AG10803 (cell line): ENCODE data around the gene FOXRED2.
"Not testable (repeated sequence)": the region's sequence is repeated elsewhere in the genome, so short reads cannot be mapped to it uniquely, and the experiment has no call there.

Source experiments
- DNase-seq: peaks from one replicate; pipeline ENCODE4 v3.0.0; 2010; ENCODE audit warnings: low read depth
- H3K4me3 ChIP-seq: 2 replicates; pipeline ENCODE4 v1.5.1; 2011; ENCODE audit warnings: mild to moderate bottlenecking, low read length, control low read depth
- CTCF ChIP-seq: conservative IDR thresholded peaks from 2 replicates; pipeline ENCODE4 v1.5.1; 2011; ENCODE audit warnings: mild to moderate bottlenecking, low read length, control low read depth, inconsistent platforms

The FOXRED2 gene

GRCh38 chr22:36546932-36547331, 40.1 kb upstream of the FOXRED2 start:
- no peak overlapping the region for H3K4me3 ChIP-seq
- DNase-seq, result peak; percentile 67
- no peak for TF ChIP-seq CTCF

GRCh38 chr22:36546092-36546804, 39.4 kb upstream of the FOXRED2 start:
- peak; percentile 67 for TF ChIP-seq CTCF
- H3K4me3 ChIP-seq, result no peak overlapping the region
- DNase-seq, result peak; percentile 42

- no peak overlapping the region for H3K4me3 ChIP-seq
- DNase-seq, result peak; percentile 64
- TF ChIP-seq CTCF, result no peak
Measured at GRCh38 chr22:36544107-36544620, 37.3 kb upstream of the FOXRED2 start.

GRCh38 chr22:36541831-36542411, 35.1 kb upstream of the FOXRED2 start:
- peak; percentile 89 for DNase-seq
- no peak overlapping the region for H3K4me3 ChIP-seq
- TF ChIP-seq CTCF, result no peak

GRCh38 chr22:36540867-36541642, 34.2 kb upstream of the FOXRED2 start:
- TF ChIP-seq CTCF, result no peak
- no peak overlapping the region for H3K4me3 ChIP-seq
- peak; percentile 51 for DNase-seq

GRCh38 chr22:36538529-36538928, 31.7 kb upstream of the FOXRED2 start:
- TF ChIP-seq CTCF, result no peak
- DNase-seq, result peak; percentile 23
- H3K4me3 ChIP-seq, result no peak overlapping the region

GRCh38 chr22:36536717-36537116, 29.9 kb upstream of the FOXRED2 start:
- H3K4me3 ChIP-seq, result no peak overlapping the region
- no peak for DNase-seq
- TF ChIP-seq CTCF, result no peak

- not testable (repeated sequence) for DNase-seq, H3K4me3 ChIP-seq
Measured at GRCh38 chr22:36533320-36533719, 26.5 kb upstream of the FOXRED2 start.
